Activated CD8-positive, alpha-beta T cell treated with anti-CD3 and anti-CD28 coated beads for 36 hours (primary cell): ENCODE results near the gene SMTN. TPM values are rescaled to one million over a fixed set of nuclear protein-coding genes. Genes with fewer than 3 reads are reported as not detected.
A peak's percentile ranks its signal among the peaks of the same experiment; 100 is the strongest.
"Not testable (repeated sequence)": the region's sequence is repeated elsewhere in the genome, so short reads cannot be mapped to it uniquely, and the experiment has no call there.

Experiments used
- ATAC-seq: fragments of 200-7000 bp; cut with Tn5 transposase; one replicate; pipeline ENCODE4 v1.10.0; 2021; ENCODE audit warnings: mild to moderate bottlenecking, moderate library complexity
- CTCF ChIA-PET: fragments of 350-600 bp; sonication (Branson Sonifier 250); formaldehyde crosslinking; loops from one replicate; lab custom pipeline; 2021; ENCODE audit warnings: antibody characterized with exemption; lab: Charles Lee
- POLR2A ChIA-PET: fragments of 350-600 bp; sonication (Branson Sonifier 250); formaldehyde crosslinking; loops from one replicate; lab custom pipeline; 2021; ENCODE audit warnings: antibody characterized with exemption; lab: Charles Lee
- DNase-seq: peaks from one replicate; pipeline ENCODE4 v3.0.0-alpha.2; 2020
- H3K27ac Mint-ChIP-seq: one replicate; pipeline ENCODE4 v1.8.0; 2021; ENCODE audit warnings: mild to moderate bottlenecking, mixed read lengths
- H3K27me3 Mint-ChIP-seq: one replicate; pipeline ENCODE4 v1.8.0; 2021; ENCODE audit warnings: mixed read lengths
- H3K36me3 Mint-ChIP-seq: one replicate; pipeline ENCODE4 v1.8.0; 2021; ENCODE audit warnings: low read depth, mixed read lengths
- H3K4me1 Mint-ChIP-seq: one replicate; pipeline ENCODE4 v1.8.0; 2021; ENCODE audit warnings: low read depth, mixed read lengths
- H3K4me3 Mint-ChIP-seq: one replicate; pipeline ENCODE4 v1.8.0; 2021; ENCODE audit warnings: mild to moderate bottlenecking, moderate library complexity, mixed read lengths
- H3K9me3 Mint-ChIP-seq: one replicate; pipeline ENCODE4 v1.8.0; 2021; ENCODE audit warnings: mixed read lengths
- CTCF ChIP-seq: fragments of 200-600 bp; IDR thresholded peaks from one replicate; pipeline ENCODE4 v1.8.0; 2022; ENCODE audit warnings: antibody characterized with exemption, mild to moderate bottlenecking
- intact Hi-C: fragments of 100-400 bp; cut with micrococcal nuclease; formaldehyde crosslinking; loops from one replicate; pipeline ENCODE4 v1.10.0; 2022
- total RNA-seq, 2 experiments: library from RNA; stranded (reverse); gene quantifications; one replicate each; pipeline ENCODE4 v1.2.3, GENCODE V29; 2021

SMTN gene
- total RNA-seq, 2 experiments from 2014 or later = 32.0 to 36.3 TPM

- TF ChIP-seq CTCF = peak; percentile 83
- intact Hi-C loops = loop anchor here (10.0 kb wide), 1 partner anchor 187 kb away; the partner anchor contains the start of gene PIK3IP1
- DNase-seq (peak; percentile 89), ATAC-seq (peak; percentile 95)
- ChIA-PET POLR2A (interaction anchor here (1.5 to 3.2 kb wide), 3 partner anchors 9 to 26 kb away, joined by 3 to 12 read pairs (median 7); partner anchors contain the start of gene SMTN), CTCF (interaction anchor here (0.6 to 2.2 kb wide), 26 partner anchors 9 to 206 kb away, joined by 3 to 12 read pairs (median 4); partner anchors contain the start of genes LIMK2 and RNF185)
- Mint-ChIP-seq H3K36me3 (no peaks in the 10 kb centered on the region), H3K27ac (peak within 1 kb of the TSS; percentile 80), H3K4me1 (peaks cover 18% of the 10 kb centered on the region), H3K4me3 (peak within 1 kb of the TSS; percentile 78), H3K27me3 (no peaks in the 10 kb centered on the region), H3K9me3 (no peaks in the 10 kb centered on the region)
Measured at GRCh38 chr22:31107178-31107893, 26.2 kb downstream of the SMTN start, which contains the start of gene SELENOM. SELENOM (minus strand) TSS chr22:31107568; CDS start chr22:31107505, 63 bp downstream.

GRCh38 chr22:31107894-31108218, 26.7 kb downstream of the SMTN start:
- Mint-ChIP-seq H3K36me3 (no peaks in the 10 kb centered on the region), H3K4me1 (peaks cover 18% of the 10 kb centered on the region), H3K27me3 (no peaks in the 10 kb centered on the region), H3K4me3 (peak overlapping the region; percentile 78), H3K9me3 (no peaks in the 10 kb centered on the region), H3K27ac (peak overlapping the region; percentile 80)
- TF ChIP-seq CTCF = no peak
- peak; percentile 18 for ATAC-seq
- intact Hi-C loops = loop anchor here (10.0 kb wide), 1 partner anchor 187 kb away; the partner anchor contains the start of gene PIK3IP1
- CTCF ChIA-PET = interaction anchor here (0.6 to 2.2 kb wide), 27 partner anchors 9 to 407 kb away, joined by 3 to 12 read pairs (median 4); partner anchors contain the start of genes LIMK2 and RNF185
- no peak for DNase-seq
- POLR2A ChIA-PET = interaction anchor here (3.0 to 3.2 kb wide), 2 partner anchors 24 to 26 kb away, joined by 7 to 12 read pairs; partner anchors contain the start of gene SMTN

GRCh38 chr22:31112547-31113091, 31.5 kb downstream of the SMTN start:
- H3K4me1 Mint-ChIP-seq, DNase-seq, H3K27me3 Mint-ChIP-seq, H3K4me3 Mint-ChIP-seq, H3K36me3 Mint-ChIP-seq, ATAC-seq, POLR2A ChIA-PET, H3K9me3 Mint-ChIP-seq, intact Hi-C loops, H3K27ac Mint-ChIP-seq, CTCF ChIA-PET: not testable (repeated sequence)

- no peak for TF ChIP-seq CTCF
- Mint-ChIP-seq H3K4me3 (no peak overlapping the region), H3K27me3 (no peaks in the 10 kb centered on the region), H3K27ac (no peak overlapping the region), H3K9me3 (no peaks in the 10 kb centered on the region), H3K4me1 (no peaks in the 10 kb centered on the region), H3K36me3 (no peaks in the 10 kb centered on the region)
- POLR2A ChIA-PET = interaction anchor here (1.4 kb wide), 1 partner anchor 33 kb away, joined by 3 read pairs; no protein-coding TSS in a partner anchor
- intact Hi-C loops = no loop called here
- DNase-seq (no peak), ATAC-seq (no peak)
- CTCF ChIA-PET = interaction anchor here (1.2 kb wide), 1 partner anchor 11 kb away, joined by 3 read pairs; the partner anchor contains the start of gene SELENOM
Measured at GRCh38 chr22:31118046-31118820, 37.1 kb downstream of the SMTN start.
